ENCODE measurements around the gene TBL1X. TPM values are rescaled to one million over a fixed set of nuclear protein-coding genes. Genes with fewer than 3 reads are reported as not detected.

TBL1X gene
- total and polyA plus RNA-seq, 2 of the 4 experiments (the other 2 are of a cell fraction) = 16.2 to 20.8 TPM

- no peak for DNase-seq
- no peak overlapping the region for H3K4me3 ChIP-seq (ENCODE audit: insufficient read depth, low read depth, low read length)
- H2AFZ ChIP-seq (replicated peaks; ENCODE audit: low read length, poor library complexity) = no peak overlapping the region
- no peaks in the 10 kb centered on the region for H3K36me3 ChIP-seq (ENCODE audit: control insufficient read depth, insufficient read depth, low read length)
- H3K56ac ChIP-seq (ENCODE audit: extremely low read depth, insufficient read depth, low read length) = no peak overlapping the region
- in situ Hi-C loops (cut with MboI; ENCODE audit: low sequenced_read_pairs) (no loop called here), dilution Hi-C loops (cut with HindIII; ENCODE audit: low sequenced_read_pairs, unreplicated experiment) (no loop called here), intact Hi-C loops (cut with micrococcal nuclease) (no loop called here)
- H2BK20ac ChIP-seq (ENCODE audit: low read depth, low read length) = no peak overlapping the region
- H4K8ac ChIP-seq (ENCODE audit: low read depth in 2 of 2, low read length in 2 of 2) = no peak overlapping the region
- no peak overlapping the region for H3K9ac ChIP-seq (ENCODE audit: low read depth, low read length)
- H3K14ac ChIP-seq (replicated peaks; ENCODE audit: low read depth, low read length) = no peak overlapping the region; the same call in 1 of the 2 replicates
- H3K27me3 ChIP-seq (ENCODE audit: control insufficient read depth, insufficient read depth, low read length) = no peaks in the 10 kb centered on the region
- no peak overlapping the region for H2BK120ac ChIP-seq (ENCODE audit: low read depth, low read length)
- ChIA-PET POLR2A (ENCODE audit: unreplicated experiment) (no interaction called here), CTCF (no interaction called here)
- no peak overlapping the region for H3K4ac ChIP-seq (ENCODE audit: low read depth, low read length)
- no peak overlapping the region for H4K5ac ChIP-seq (ENCODE audit: low read depth, low read length)
- 66% methylated on average over 2 of the region's 4 CpGs; no CpG with 5 or more reads in 1 of the 2 experiments for WGBS, 2 experiments (ENCODE audit: extremely low coverage in 2 of 2, insufficient read length in 1 of 2)
- H3K9me1 ChIP-seq (ENCODE audit: insufficient read depth, low read length) = peaks cover 9% of the 10 kb centered on the region; the same call in 1 of the 2 replicates
- ATAC-seq (ENCODE audit: low read depth) = no peak
- no TSS peak for BruUV-seq (replicated peaks)
- no peaks in the 10 kb centered on the region for H3K9me3 ChIP-seq (ENCODE audit: control insufficient read depth, insufficient read depth, low read length)
- no peak overlapping the region for H3K27ac ChIP-seq (ENCODE audit: insufficient read depth, low read length)
- TF ChIP-seq FOS (IDR thresholded peaks at IDR 0.05; ENCODE audit: low read depth, low read length) (no peak), POLR2A (IDR thresholded peaks at IDR 0.05; ENCODE audit: low read depth, low read length) (no peak), BHLHE40 (IDR thresholded peaks at IDR 0.05; ENCODE audit: low read depth, low read length) (no peak), USF2 (IDR thresholded peaks at IDR 0.05; ENCODE audit: low read depth, low read length) (no peak), MXI1 (IDR thresholded peaks at IDR 0.05; ENCODE audit: borderline replicate concordance, low read depth, low read length) (no peak), RCOR1 (IDR thresholded peaks at IDR 0.05; ENCODE audit: insufficient replicate concordance, low read length) (no peak), ELK1 (IDR thresholded peaks at IDR 0.05; ENCODE audit: borderline replicate concordance, low read depth, low read length) (no peak), RFX5 (IDR thresholded peaks at IDR 0.05; ENCODE audit: low read depth, low read length) (no peak), CHD1 (IDR thresholded peaks at IDR 0.05; ENCODE audit: low read depth, low read length) (no peak)
- H3K4me2 ChIP-seq (ENCODE audit: low read depth, low read length) = no peak overlapping the region
- no peak overlapping the region for H3K18ac ChIP-seq (ENCODE audit: low read depth, low read length)
- no peak overlapping the region for H2BK15ac ChIP-seq (ENCODE audit: low read depth, low read length)
- H2AK5ac ChIP-seq (ENCODE audit: low read depth, low read length) = no peak overlapping the region
- peaks cover 2% of the 10 kb centered on the region; the same call in 1 of the 2 replicates for H3K4me1 ChIP-seq (ENCODE audit: control insufficient read depth, insufficient read depth, low read length)
- no peak overlapping the region for H3K23ac ChIP-seq (ENCODE audit: low read depth, low read length)
- H2BK5ac ChIP-seq (ENCODE audit: low read depth, low read length, poor library complexity, severe bottlenecking) = no peak overlapping the region
- peaks cover 14 to 39% of the 10 kb centered on the region in 2 experiments; a peak in 3 of 4 replicates for H3K79me1 ChIP-seq (ENCODE audit: low read depth in 1 of 2, low read length in 2 of 2)
- H4K91ac ChIP-seq (ENCODE audit: insufficient read depth, low read depth, low read length) = no peak overlapping the region
- no peak overlapping the region for H2AK9ac ChIP-seq (replicated peaks; ENCODE audit: low read depth, low read length, poor library complexity)
- H4K20me1 ChIP-seq (ENCODE audit: insufficient read depth, low read length) = peaks cover 14% of the 10 kb centered on the region
These were observed 170.5 kb downstream of the TBL1X start for GRCh38 chrX:9635368-9635767.

Measured in IMR-90 (cell line).